ENCODE results near the gene DYNLL2.

DNA sequence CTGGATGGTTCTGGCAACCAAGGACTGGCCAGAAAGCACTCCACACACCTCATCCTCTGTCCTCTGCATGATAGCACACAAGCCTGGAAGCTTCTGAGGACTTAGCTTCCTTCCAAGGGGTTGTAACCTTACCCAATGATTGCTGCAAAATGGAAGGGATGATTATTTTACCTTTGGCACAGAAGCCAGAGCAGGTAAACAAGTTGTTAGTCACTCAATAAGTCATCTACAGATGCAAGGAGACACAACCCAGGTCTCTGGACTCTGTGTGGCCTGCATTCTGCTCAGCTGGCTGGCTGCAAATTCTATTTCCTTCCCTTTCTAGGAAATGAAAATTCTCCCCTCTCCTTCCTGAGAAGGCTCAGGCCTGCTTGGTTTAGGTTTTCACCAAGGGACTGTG lies 26.7 kb upstream of the DYNLL2 start:
- no peak for TF ChIP-seq EZH2phosphoT487 (IDR thresholded peaks at IDR 0.05; ENCODE audit: insufficient read depth, low read depth)
- TF ChIP-seq EZH2 (IDR thresholded peaks at IDR 0.05; ENCODE audit: insufficient read depth, poor library complexity, severe bottlenecking), result no peak

Data from GM23248 (cell line).